Measurements from ENCODE around the gene TSC22D1. TPM values are rescaled to one million over a fixed set of nuclear protein-coding genes. Genes with fewer than 3 reads are reported as not detected.

TSC22D1 gene
- total RNA-seq, 1 donor = 94.5 TPM

GRCh38 chr13:44407379-44407778 is 168.8 kb downstream of the TSC22D1 start:
- no peak for DNase-seq (ENCODE audit: low read depth)
- no peak overlapping the region for H3K4me3 ChIP-seq (ENCODE audit: low read depth, low read length)
- TF ChIP-seq CTCF (IDR thresholded peaks at IDR 0.05; ENCODE audit: insufficient read depth, low read length) = no peak

GRCh38 chr13:44406617-44407016 is 169.5 kb downstream of the TSC22D1 start:
- no peak overlapping the region for H3K4me3 ChIP-seq (ENCODE audit: low read depth, low read length)
- no peak for DNase-seq (ENCODE audit: low read depth)
- TF ChIP-seq CTCF (IDR thresholded peaks at IDR 0.05; ENCODE audit: insufficient read depth, low read length) = no peak

DNA sequence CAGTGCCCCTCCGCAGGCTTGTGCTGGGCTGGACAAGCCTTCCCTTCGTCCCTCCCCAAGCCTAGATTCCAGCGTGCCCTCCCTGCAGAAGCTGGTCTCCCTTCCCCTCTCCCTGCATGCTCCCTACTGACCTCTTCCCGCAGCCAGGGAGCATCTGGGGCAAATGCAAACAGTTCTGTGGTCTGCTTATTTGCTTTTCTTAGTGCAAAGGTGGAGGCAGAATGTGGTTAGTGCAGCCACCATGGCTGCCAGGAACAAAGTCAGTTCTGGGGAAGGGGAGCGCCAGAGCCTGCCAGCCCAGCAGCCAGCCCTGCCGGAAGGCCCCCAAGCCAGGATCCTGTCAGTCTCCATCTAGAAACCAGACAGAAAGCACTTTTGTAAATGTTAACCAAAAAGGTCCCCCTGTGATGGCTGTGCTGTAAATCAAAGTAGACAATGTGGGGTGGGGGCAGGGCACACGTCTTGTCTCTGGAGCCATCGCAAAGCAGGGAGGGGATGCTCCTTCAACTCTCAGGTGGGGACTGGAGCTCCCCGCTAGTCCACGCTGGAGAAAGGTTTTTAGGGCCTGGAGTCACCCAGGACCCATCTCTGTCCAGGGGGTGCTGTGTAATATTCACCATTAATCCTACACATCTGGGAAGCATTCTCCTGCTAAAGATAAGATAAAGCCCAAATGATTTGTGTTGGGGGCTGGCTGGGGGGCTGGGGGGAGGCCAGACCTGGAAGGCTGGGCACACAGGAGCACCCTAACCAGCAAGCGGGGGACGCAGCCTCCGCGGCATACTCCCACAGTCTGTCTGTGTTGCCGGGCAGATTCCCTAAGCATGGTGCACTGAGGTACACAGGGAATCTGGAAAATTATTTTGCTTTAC is 171.6 kb downstream of the TSC22D1 start:
- DNase-seq (ENCODE audit: low read depth) = no peak
- no peak overlapping the region for H3K4me3 ChIP-seq (ENCODE audit: low read depth, low read length)
- TF ChIP-seq CTCF (IDR thresholded peaks at IDR 0.05; ENCODE audit: insufficient read depth, low read length) = no peak

GRCh38 chr13:44403461-44404056 is 172.6 kb downstream of the TSC22D1 start:
- TF ChIP-seq CTCF (IDR thresholded peaks at IDR 0.05; ENCODE audit: insufficient read depth, low read length) = no peak

DNA sequence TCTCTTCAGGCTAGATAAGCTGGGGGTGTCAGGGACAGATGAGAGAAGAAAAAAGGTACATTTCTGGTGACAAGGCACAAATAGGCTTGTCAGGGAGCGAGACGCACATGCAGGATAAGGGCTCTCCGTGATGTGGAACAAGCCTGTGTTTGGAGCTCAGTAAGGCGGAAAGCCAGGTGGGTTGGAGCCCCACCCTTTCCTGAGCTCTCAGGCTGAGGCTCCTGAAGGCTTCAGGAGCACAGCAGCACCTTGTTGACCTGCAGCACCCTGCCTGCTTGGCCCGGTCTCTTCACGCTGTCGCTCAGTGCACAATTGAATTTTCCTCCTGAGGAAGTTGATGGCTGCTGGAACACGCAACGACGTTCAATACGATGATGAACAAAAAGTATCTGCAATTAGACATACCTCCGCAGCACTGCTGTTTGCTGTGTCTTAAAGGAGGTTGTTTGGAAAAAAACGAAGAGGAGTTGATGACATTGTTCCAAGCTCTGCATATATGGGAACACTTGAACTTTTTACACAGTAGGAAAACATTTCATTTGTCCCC is 173.2 kb downstream of the TSC22D1 start:
- no peak overlapping the region for H3K4me3 ChIP-seq (ENCODE audit: low read depth, low read length)
- no peak for DNase-seq (ENCODE audit: low read depth)
- no peak for TF ChIP-seq CTCF (IDR thresholded peaks at IDR 0.05; ENCODE audit: insufficient read depth, low read length)

More at GRCh38 chr13:44403461-44404056, 172.6 kb downstream of the TSC22D1 start:
- DNase-seq (ENCODE audit: low read depth) = no peak
- no peak overlapping the region for H3K4me3 ChIP-seq (ENCODE audit: low read depth, low read length)

DNA sequence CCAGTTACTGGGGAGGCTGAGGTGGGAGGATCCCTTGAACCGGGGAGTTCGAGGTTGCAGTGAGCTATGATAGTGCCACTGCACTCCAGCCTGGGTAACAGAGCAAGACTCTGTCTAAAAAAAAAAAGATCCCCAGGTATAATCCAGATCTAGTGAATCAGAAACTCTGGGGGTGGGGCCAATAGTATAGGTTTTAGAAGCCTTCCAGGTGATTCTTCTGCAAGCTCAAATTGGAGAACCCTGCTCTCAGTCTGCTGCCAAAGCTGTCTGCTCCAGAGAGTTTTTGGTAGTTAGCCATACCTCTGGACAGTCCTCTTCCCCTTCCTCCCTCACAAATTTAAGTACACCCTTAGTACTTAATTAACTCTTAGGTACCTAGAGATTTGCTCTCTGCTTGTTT is 174.6 kb downstream of the TSC22D1 start:
- no peak overlapping the region for H3K4me3 ChIP-seq (ENCODE audit: low read depth, low read length)
- no peak for DNase-seq (ENCODE audit: low read depth)
- no peak for TF ChIP-seq CTCF (IDR thresholded peaks at IDR 0.05; ENCODE audit: insufficient read depth, low read length)
